KMS-11 (cell line): ENCODE measurements around the gene MRPL28.
"Not testable (repeated sequence)": the region's sequence is repeated elsewhere in the genome, so short reads cannot be mapped to it uniquely, and the experiment has no call there.

Experiments
- H2AFZ ChIP-seq: fragments of 200-600 bp; sonication (generic); 2 replicates; pipeline ENCODE4 v1.6.1; 2016; ENCODE audit warnings: antibody characterized with exemption, mixed run types, low read depth
- H3K27ac ChIP-seq: fragments of 200-600 bp; sonication (generic); 2 replicates; pipeline ENCODE4 v1.6.1; 2016; ENCODE audit warnings: mild to moderate bottlenecking, mixed run types
- H3K27me3 ChIP-seq: fragments of 200-600 bp; sonication (generic); 2 replicates; pipeline ENCODE4 v1.6.1; 2017; ENCODE audit warnings: mild to moderate bottlenecking, low read depth, mixed run types, moderate library complexity; ENCODE audit not compliant: insufficient read depth
- H3K36me3 ChIP-seq: fragments of 200-600 bp; sonication (generic); 2 replicates; pipeline ENCODE4 v1.6.1; 2017; ENCODE audit warnings: mild to moderate bottlenecking, mixed run types; ENCODE audit not compliant: insufficient read depth
- H3K4me1 ChIP-seq: fragments of 200-600 bp; sonication (generic); 2 replicates; pipeline ENCODE4 v1.6.1; 2016; ENCODE audit warnings: mild to moderate bottlenecking, low read depth, mixed run types; ENCODE audit not compliant: poor library complexity, severe bottlenecking
- H3K4me2 ChIP-seq: fragments of 200-600 bp; sonication (generic); 2 replicates; pipeline ENCODE4 v1.7.0; 2016; ENCODE audit warnings: mild to moderate bottlenecking, mixed run types
- H3K4me3 ChIP-seq: fragments of 200-600 bp; sonication (generic); IDR thresholded peaks from 2 replicates; pipeline ENCODE4 v1.6.1; 2017; ENCODE audit warnings: low read depth, low read length, mixed read lengths; ENCODE audit not compliant: insufficient read depth
- H3K79me2 ChIP-seq: fragments of 200-600 bp; sonication (generic); 2 replicates; pipeline ENCODE4 v1.6.1; 2016; ENCODE audit warnings: low read depth, mixed run types; ENCODE audit not compliant: insufficient read depth
- H3K9ac ChIP-seq: fragments of 200-600 bp; sonication (generic); 2 replicates; pipeline ENCODE4 v1.6.1; 2016; ENCODE audit warnings: mild to moderate bottlenecking, mixed run types
- H4K20me1 ChIP-seq: fragments of 200-600 bp; sonication (generic); 2 replicates; pipeline ENCODE4 v1.6.1; 2016; ENCODE audit warnings: mild to moderate bottlenecking, mixed run types; ENCODE audit not compliant: insufficient read depth
- CTCF ChIP-seq: fragments of 200-600 bp; sonication (generic); conservative IDR thresholded peaks from 2 replicates; pipeline ENCODE4 v1.6.1; 2017; ENCODE audit warnings: low read depth, mild to moderate bottlenecking, antibody characterized with exemption, low read length, moderate library complexity, mixed read lengths

MRPL28 gene

GRCh38 chr16:363766-364490 lies 6.4 kb downstream of the MRPL28 start:
- no peak overlapping the region for H3K4me3 ChIP-seq
- no peak overlapping the region for H3K27ac ChIP-seq
- H4K20me1 ChIP-seq = no peaks in the 10 kb centered on the region
- H3K4me2 ChIP-seq = no peak overlapping the region
- H3K79me2 ChIP-seq = no peaks in the 10 kb centered on the region
- H3K27me3 ChIP-seq = peaks cover 15% of the 10 kb centered on the region; the same call in 1 of the 2 replicates
- H2AFZ ChIP-seq = no peak overlapping the region
- H3K4me1 ChIP-seq = peaks cover 8% of the 10 kb centered on the region
- H3K9ac ChIP-seq = no peak overlapping the region
- H3K36me3 ChIP-seq = no peaks in the 10 kb centered on the region
- no peak for TF ChIP-seq CTCF

GRCh38 chr16:363110-363765 lies 7.1 kb downstream of the MRPL28 start:
- H3K9ac ChIP-seq = no peak overlapping the region
- H3K79me2 ChIP-seq = no peaks in the 10 kb centered on the region
- no peak overlapping the region for H2AFZ ChIP-seq
- H3K4me1 ChIP-seq = peaks cover 8% of the 10 kb centered on the region
- peaks cover 15% of the 10 kb centered on the region; the same call in 1 of the 2 replicates for H3K27me3 ChIP-seq
- H3K4me3 ChIP-seq = no peak overlapping the region
- TF ChIP-seq CTCF = no peak
- no peak overlapping the region for H3K27ac ChIP-seq
- H3K36me3 ChIP-seq = no peaks in the 10 kb centered on the region
- no peaks in the 10 kb centered on the region for H4K20me1 ChIP-seq
- no peak overlapping the region for H3K4me2 ChIP-seq

DNA sequence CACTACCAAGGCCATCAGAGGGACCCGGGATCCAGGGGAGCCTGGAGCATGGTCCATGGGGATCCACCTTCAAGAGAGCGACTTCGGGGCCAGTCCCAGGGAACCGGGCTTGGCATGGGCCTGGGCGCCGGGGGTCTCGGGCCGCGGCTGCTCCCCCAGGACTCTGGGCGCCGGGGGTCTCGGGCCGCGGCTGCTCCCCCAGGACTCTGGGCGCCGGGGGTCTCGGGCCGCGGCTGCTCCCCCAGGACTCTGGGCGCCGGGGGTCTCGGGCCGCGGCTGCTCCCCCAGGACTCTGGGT lies 7.7 kb downstream of the MRPL28 start:
- not testable (repeated sequence) for H3K4me3 ChIP-seq, H3K4me1 ChIP-seq, H3K27ac ChIP-seq, H3K36me3 ChIP-seq, H3K79me2 ChIP-seq, H3K9ac ChIP-seq, H4K20me1 ChIP-seq
- Histone ChIP-seq H2AFZ (peak overlapping the region; percentile 89; the same call in 1 of the 2 replicates), H3K27me3 (peaks cover 15% of the 10 kb centered on the region; the same call in 1 of the 2 replicates), H3K4me2 (peak overlapping the region; percentile 51; the same call in 1 of the 2 replicates)

DNA sequence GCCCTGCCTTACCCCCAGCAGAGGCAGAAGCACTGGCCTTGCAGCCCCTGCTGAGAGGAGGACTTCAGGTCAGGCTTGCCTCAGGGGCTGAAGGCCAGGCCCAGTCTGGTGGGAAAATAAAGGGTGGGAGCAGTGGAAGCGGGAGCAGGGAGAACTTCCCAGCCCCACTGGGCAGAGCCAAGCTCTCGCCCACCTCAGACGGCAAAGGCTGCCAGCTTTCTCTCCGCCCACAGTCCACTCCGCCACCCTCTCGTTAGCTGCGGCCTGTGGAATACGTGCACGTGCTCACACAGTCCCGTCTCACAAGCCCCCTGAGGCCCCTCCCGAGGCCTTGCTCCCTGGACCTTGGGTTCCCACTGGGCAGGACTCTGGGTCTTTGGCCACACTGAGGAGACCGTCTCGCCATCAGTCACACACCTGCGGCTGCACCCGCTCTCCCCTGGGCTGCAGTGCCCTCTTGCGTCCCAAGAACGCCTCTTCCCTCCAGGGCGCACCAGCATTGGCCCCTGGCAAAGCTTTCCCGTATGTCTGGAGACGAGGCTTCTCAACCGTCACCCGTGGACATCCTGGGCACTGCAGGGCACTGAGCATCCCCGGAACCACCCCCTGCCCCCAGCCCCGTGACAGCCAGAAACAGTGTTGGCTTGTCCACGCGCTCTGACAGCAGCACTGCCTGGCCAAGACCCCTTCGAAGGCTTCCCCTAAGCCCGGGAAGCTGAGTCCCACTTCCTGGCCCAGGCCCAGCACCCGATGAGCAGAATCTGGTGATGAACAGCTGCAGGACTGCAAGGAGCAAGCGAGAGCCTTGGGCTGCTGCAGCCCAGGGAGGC lies 8.3 kb downstream of the MRPL28 start:
- H3K4me3 ChIP-seq = no peak overlapping the region

More for the DNA sequence above, 8.3 kb downstream of the MRPL28 start:
- H4K20me1 ChIP-seq = no peaks in the 10 kb centered on the region
- TF ChIP-seq CTCF = peak; percentile 78
- no peaks in the 10 kb centered on the region for H3K79me2 ChIP-seq
- H2AFZ ChIP-seq = peak overlapping the region; percentile 89; the same call in 1 of the 2 replicates
- H3K27ac ChIP-seq = no peak overlapping the region
- H3K36me3 ChIP-seq = no peaks in the 10 kb centered on the region
- H3K4me1 ChIP-seq = peaks cover 8% of the 10 kb centered on the region
- peaks cover 15% of the 10 kb centered on the region; the same call in 1 of the 2 replicates for H3K27me3 ChIP-seq
- peak overlapping the region; percentile 51; the same call in 1 of the 2 replicates for H3K4me2 ChIP-seq
- no peak overlapping the region for H3K9ac ChIP-seq
